K562 (cell line): Measurements from ENCODE around the gene CRCP. TPM values are rescaled to one million over a fixed set of nuclear protein-coding genes. Genes with fewer than 3 reads are reported as not detected.
A peak's percentile ranks its signal among the peaks of the same experiment; 100 is the strongest.

Experiments used
- ELF2 ChIP-seq: fragments of 250-450 bp; sonication (Bioruptor Pico); IDR thresholded peaks from 2 replicates; pipeline ENCODE4 v1.5.0; 2021; ENCODE audit warnings: mild to moderate bottlenecking
- GABPB2 ChIP-seq: fragments of 250-450 bp; sonication (Bioruptor Pico); conservative IDR thresholded peaks from 2 replicates; pipeline ENCODE4 v1.5.1; 2021; ENCODE audit warnings: mild to moderate bottlenecking
- HMGXB4 ChIP-seq: sonication (generic); formaldehyde crosslinking; IDR thresholded peaks from 2 replicates; pipeline ENCODE4 v1.8.1; 2023; ENCODE audit warnings: mild to moderate bottlenecking, missing genetic modification reagents
- KDM5B ChIP-seq: fragments of 200-600 bp; sonication (generic); IDR thresholded peaks from 2 replicates; pipeline ENCODE4 v1.6.1; 2012; ENCODE audit warnings: low read depth, mild to moderate bottlenecking, moderate library complexity, low read length, control low read depth, inconsistent platforms; ENCODE audit not compliant: insufficient replicate concordance
- NFYB ChIP-seq: IDR thresholded peaks from 2 replicates; pipeline ENCODE4 v1.6.1; 2011; ENCODE audit warnings: mild to moderate bottlenecking, moderate library complexity; ENCODE audit not compliant: insufficient read length; ENCODE audit errors: extremely low read depth
- NR4A1 ChIP-seq, 2 experiments: fragments of 250-450 bp in 1 of 2; fragments of 450-650 bp in 1 of 2; sonication (Bioruptor Pico) in 1 of 2; IDR thresholded peaks; 2 replicates each; pipeline versions ENCODE4 v1.4.0 to v1.6.1; 2016 to 2020; ENCODE audit warnings: mild to moderate bottlenecking in 2 of 2, missing compliant biosample characterization in 1 of 2, missing genetic modification characterization in 1 of 2, moderate library complexity in 1 of 2
- RBM34 ChIP-seq: fragments of 200-400 bp; formaldehyde crosslinking; IDR thresholded peaks from 2 replicates; pipeline ENCODE4 v1.6.1; 2018; ENCODE audit warnings: low read length, borderline replicate concordance; ENCODE audit not compliant: insufficient read depth
- RFX1 ChIP-seq: fragments of 450-650 bp; IDR thresholded peaks from 2 replicates; pipeline ENCODE4 v1.6.1; 2016; ENCODE audit warnings: mild to moderate bottlenecking, moderate library complexity
- SOX6 ChIP-seq: fragments of 450-650 bp; IDR thresholded peaks from 2 replicates; pipeline ENCODE4 v1.6.1; 2014; ENCODE audit warnings: mild to moderate bottlenecking
- SRSF3 ChIP-seq: fragments of 200-400 bp; formaldehyde crosslinking; IDR thresholded peaks from 2 replicates; pipeline ENCODE4 v1.6.1; 2016; ENCODE audit warnings: mild to moderate bottlenecking, low read length, moderate library complexity; ENCODE audit not compliant: insufficient read depth
- THRB ChIP-seq: fragments of 450-650 bp; formaldehyde crosslinking; conservative IDR thresholded peaks from 2 replicates; pipeline ENCODE4 v1.4.0; 2022; ENCODE audit warnings: mild to moderate bottlenecking, missing genetic modification characterization
- ZNF232 ChIP-seq: sonication (generic); formaldehyde crosslinking; IDR thresholded peaks from 2 replicates; pipeline ENCODE4 v1.8.0; 2022; ENCODE audit warnings: mild to moderate bottlenecking, missing genetic modification reagents
- ZNF253 ChIP-seq: fragments of 250-450 bp; sonication (Bioruptor Pico); conservative IDR thresholded peaks from 2 replicates; pipeline ENCODE4 v1.6.1; 2021; ENCODE audit warnings: mild to moderate bottlenecking
- ZNF318 ChIP-seq, 2 experiments: fragments of 450-650 bp; IDR thresholded peaks; 2 replicates each; pipeline ENCODE4 v1.6.1; 2016; ENCODE audit warnings: mild to moderate bottlenecking in 2 of 2, borderline replicate concordance in 1 of 2, low read depth in 1 of 2, moderate library complexity in 1 of 2
- ZNF436 ChIP-seq: fragments of 250-450, 450-650 bp; sonication (Bioruptor Pico); formaldehyde crosslinking; IDR thresholded peaks from 2 replicates; pipeline ENCODE4 v1.7.0; 2020; ENCODE audit warnings: mild to moderate bottlenecking
- ZNF507 ChIP-seq: conservative IDR thresholded peaks from 2 replicates; pipeline ENCODE4 v1.6.1; 2017; ENCODE audit warnings: missing genetic modification characterization, missing compliant biosample characterization
- polyA plus RNA-seq, 8 experiments: library from polyadenylated mRNA; depleted of rRNA in 4 of 8; stranded (reverse) in 5 of 8; unstranded in 3 of 8; fragments of >200 nt; fragmentation: Nextera tagmentation in 2 of 8; fragmentation: Illumina TruSeq in 1 of 8; extraction: Ambion mirVana in 2 of 8; extraction: Trizol in 1 of 8; gene quantifications; 2 replicates each; pipeline versions ENCODE4 v1.2.1 to v1.2.3, GENCODE V29; 2011 to 2014; ENCODE audit warnings: inconsistent platforms in 1 of 8, missing spikeins in 1 of 8
- total RNA-seq, 7 experiments: library from RNA; depleted of rRNA in 6 of 7; stranded (reverse); fragments of >200 nt in 6 of 7; fragmentation: Illumina TruSeq in 2 of 7; extraction: Trizol in 2 of 7; gene quantifications; 2 replicates each; pipeline versions ENCODE4 v1.2.1 to v1.2.3, GENCODE V29; 2011 to 2021; ENCODE audit warnings: low replicate concordance in 1 of 7

CRCP gene
- total and polyA plus RNA-seq, 9 of the 15 experiments (the other 6 are each of a cell fraction or from before 2014, with no cell fraction given) = 22.1 to 58.3 (median 43.4) TPM

- TF ChIP-seq ZNF318 (IDR thresholded peaks at IDR 0.05; ENCODE audit: borderline replicate concordance in 1 of 2, low read depth in 1 of 2) = no peak
- no peak for TF ChIP-seq SOX6
- no peak for TF ChIP-seq RBM34
- no peak for TF ChIP-seq ZNF232 (CRISPR knock-in tag)
- no peak for TF ChIP-seq NR4A1 (CRISPR knock-in tag; IDR thresholded peaks at IDR 0.05)
- TF ChIP-seq NR4A1 (tag; IDR thresholded peaks at IDR 0.05) = no peak
- TF ChIP-seq KDM5B = peak; percentile 42
- TF ChIP-seq ELF2 (CRISPR knock-in tag) = no peak
- no peak for TF ChIP-seq ZNF507 (tag)
- no peak for TF ChIP-seq NFYB
- no peak for TF ChIP-seq GABPB2 (CRISPR knock-in tag)
- no peak for TF ChIP-seq HMGXB4
- TF ChIP-seq ZNF436 (CRISPR knock-in tag) = no peak
- no peak for TF ChIP-seq SRSF3
- peak; percentile 83 for TF ChIP-seq THRB (CRISPR knock-in tag)
- TF ChIP-seq ZNF253 (CRISPR knock-in tag) = no peak
- no peak for TF ChIP-seq RFX1
These were observed 14.9 kb upstream of the CRCP start (continued) for GRCh38 chr7:66099551-66100407.
